22Rv1 (cell line): ENCODE results near the gene RPL13A.
A peak's percentile ranks its signal among the peaks of the same experiment; 100 is the strongest.

ENCODE experiments used
- H3K27ac ChIP-seq: fragments of 450-650 bp; 2 replicates; pipeline ENCODE4 v1.5.1; 2017
- CTCF ChIP-seq: fragments of 450-650 bp; IDR thresholded peaks from 2 replicates; pipeline ENCODE4 v1.5.1; 2017; ENCODE audit warnings: mild to moderate bottlenecking
- ZFX ChIP-seq: fragments of 450-650 bp; IDR thresholded peaks from 2 replicates; pipeline ENCODE4 v1.6.1; 2017; ENCODE audit warnings: antibody characterized with exemption, borderline replicate concordance

Gene RPL13A

GRCh38 chr19:49475191-49475917 is 12.1 kb upstream of the RPL13A start:
- H3K27ac ChIP-seq = no peak overlapping the region
- no peak for TF ChIP-seq CTCF
- TF ChIP-seq ZFX = no peak

- TF ChIP-seq ZFX (no peak), CTCF (peak; percentile 69)
- no peak overlapping the region for H3K27ac ChIP-seq
Measured at GRCh38 chr19:49475995-49476880, 11.2 kb upstream of the RPL13A start.

- TF ChIP-seq ZFX = no peak
- no peak for TF ChIP-seq CTCF
- no peak overlapping the region for H3K27ac ChIP-seq
Measured at GRCh38 chr19:49479975-49480628, 7.3 kb upstream of the RPL13A start.

GRCh38 chr19:49481020-49481683 is 6.3 kb upstream of the RPL13A start:
- TF ChIP-seq ZFX (no peak), CTCF (no peak)
- no peak overlapping the region for H3K27ac ChIP-seq

- peak overlapping the region; percentile 98 for H3K27ac ChIP-seq
- TF ChIP-seq ZFX (no peak), CTCF (no peak)
Measured at GRCh38 chr19:49486232-49486631, 1.2 kb upstream of the RPL13A start.

GRCh38 chr19:49486710-49487276 is 615 bp upstream of the RPL13A start:
- peak overlapping the region; percentile 98 for H3K27ac ChIP-seq
- TF ChIP-seq CTCF (no peak), ZFX (no peak)
